HepG2 (cell line): ENCODE results near the gene ACSL6. TPM values are rescaled to one million over a fixed set of nuclear protein-coding genes. Genes with fewer than 3 reads are reported as not detected.

Experiments
- GFI1 ChIP-seq: sonication (generic); formaldehyde crosslinking; IDR thresholded peaks from 2 replicates; pipeline ENCODE4 v1.5.0; 2020; ENCODE audit warnings: missing genetic modification reagents, mild to moderate bottlenecking, borderline replicate concordance
- GPN1 ChIP-seq: sonication (generic); formaldehyde crosslinking; IDR thresholded peaks from 2 replicates; pipeline ENCODE4 v1.5.1; 2020; ENCODE audit warnings: missing genetic modification reagents, borderline replicate concordance
- MLLT10 ChIP-seq: sonication (generic); formaldehyde crosslinking; IDR thresholded peaks from 2 replicates; pipeline ENCODE4 v1.4.0; 2020; ENCODE audit warnings: missing genetic modification reagents
- NFKBIZ ChIP-seq: IDR thresholded peaks from 2 replicates; pipeline ENCODE4 v1.6.1; 2018; ENCODE audit warnings: missing genetic modification reagents, missing compliant biosample characterization
- RELA ChIP-seq: sonication (generic); formaldehyde crosslinking; IDR thresholded peaks from 2 replicates; pipeline ENCODE4 v1.4.0; 2020; ENCODE audit warnings: missing genetic modification reagents
- SMYD3 ChIP-seq: sonication (generic); formaldehyde crosslinking; IDR thresholded peaks from 2 replicates; pipeline ENCODE4 v1.8.1; 2023; ENCODE audit warnings: mild to moderate bottlenecking, missing genetic modification reagents
- STAG1 ChIP-seq: sonication (generic); formaldehyde crosslinking; IDR thresholded peaks from 2 replicates; pipeline ENCODE4 v1.4.0; 2020; ENCODE audit warnings: missing genetic modification reagents
- SYNCRIP ChIP-seq: fragments of 200-400 bp; formaldehyde crosslinking; IDR thresholded peaks from 2 replicates; pipeline ENCODE4 v1.6.1; 2018; ENCODE audit warnings: mild to moderate bottlenecking, low read depth, low read length; ENCODE audit not compliant: insufficient read depth
- TRIM24 ChIP-seq: sonication (generic); formaldehyde crosslinking; IDR thresholded peaks from 2 replicates; pipeline ENCODE4 v1.8.0; 2022; ENCODE audit warnings: mild to moderate bottlenecking, missing genetic modification reagents
- ZBTB7B ChIP-seq: sonication (generic); formaldehyde crosslinking; IDR thresholded peaks from 2 replicates; pipeline ENCODE4 v1.4.0; 2020; ENCODE audit warnings: missing genetic modification reagents
- ZNF136 ChIP-seq: sonication (generic); formaldehyde crosslinking; IDR thresholded peaks from 2 replicates; pipeline ENCODE4 v1.8.1; 2022; ENCODE audit warnings: low read depth, mild to moderate bottlenecking, moderate library complexity, missing genetic modification reagents
- ZNF230 ChIP-seq: sonication (generic); formaldehyde crosslinking; IDR thresholded peaks from 2 replicates; pipeline ENCODE4 v1.4.0; 2020; ENCODE audit warnings: mild to moderate bottlenecking, missing genetic modification reagents
- ZNF253 ChIP-seq: sonication (generic); formaldehyde crosslinking; IDR thresholded peaks from 2 replicates; pipeline ENCODE4 v1.8.0; 2022; ENCODE audit warnings: mild to moderate bottlenecking, missing genetic modification reagents, borderline replicate concordance
- ZNF678 ChIP-seq: sonication (generic); formaldehyde crosslinking; IDR thresholded peaks from 2 replicates; pipeline ENCODE4 v1.4.0; 2020; ENCODE audit warnings: mild to moderate bottlenecking, missing genetic modification reagents
- polyA plus RNA-seq, 8 experiments: library from polyadenylated mRNA; depleted of rRNA in 3 of 8; stranded (reverse) in 7 of 8; unstranded in 1 of 8; fragments of >200 nt; fragmentation: Illumina TruSeq in 4 of 8; extraction: Trizol in 4 of 8; gene quantifications; 2 replicates each; pipeline versions ENCODE4 v1.2.1 to v1.2.3, GENCODE V29; 2011 to 2016; ENCODE audit warnings: low read depth in 4 of 8, missing spikeins in 1 of 8, mixed read lengths in 1 of 8; ENCODE audit not compliant: insufficient read depth in 1 of 8
- total RNA-seq, 5 experiments: library from RNA; depleted of rRNA; stranded (reverse); fragments of >200 nt; fragmentation: Illumina TruSeq; extraction: Trizol; gene quantifications; 2 replicates each; pipeline ENCODE4 v1.2.3, GENCODE V29; 2016; ENCODE audit warnings: low read depth in 1 of 5
- TF ChIP-seq, protein P1 (sequence below): sonication (generic); formaldehyde crosslinking; IDR thresholded peaks from 2 replicates; pipeline ENCODE4 v1.4.0; 2020; ENCODE audit warnings: mild to moderate bottlenecking, missing genetic modification reagents
- TF ChIP-seq, protein P2 (sequence below): sonication (generic); formaldehyde crosslinking; IDR thresholded peaks from 2 replicates; pipeline ENCODE4 v1.5.0; 2020; ENCODE audit warnings: mild to moderate bottlenecking, missing genetic modification reagents, borderline replicate concordance
- TF ChIP-seq, protein P3 (sequence below): sonication (generic); formaldehyde crosslinking; conservative IDR thresholded peaks from 2 replicates; pipeline ENCODE4 v1.5.0; 2020; ENCODE audit warnings: missing genetic modification reagents
- TF ChIP-seq, protein P4 (sequence below): sonication (generic); formaldehyde crosslinking; IDR thresholded peaks from 2 replicates; pipeline ENCODE4 v1.5.0; 2020; ENCODE audit warnings: mild to moderate bottlenecking, missing genetic modification reagents
- TF ChIP-seq, protein P5 (sequence below): sonication (generic); formaldehyde crosslinking; IDR thresholded peaks from 2 replicates; pipeline ENCODE4 v1.4.0; 2020; ENCODE audit warnings: missing genetic modification reagents, mild to moderate bottlenecking, borderline replicate concordance

ACSL6 gene
- total and polyA plus RNA-seq, 2 of the 13 experiments (the other 11 are each of a cell fraction or from before 2014, with no cell fraction given): 3.7 to 3.8 TPM

DNA sequence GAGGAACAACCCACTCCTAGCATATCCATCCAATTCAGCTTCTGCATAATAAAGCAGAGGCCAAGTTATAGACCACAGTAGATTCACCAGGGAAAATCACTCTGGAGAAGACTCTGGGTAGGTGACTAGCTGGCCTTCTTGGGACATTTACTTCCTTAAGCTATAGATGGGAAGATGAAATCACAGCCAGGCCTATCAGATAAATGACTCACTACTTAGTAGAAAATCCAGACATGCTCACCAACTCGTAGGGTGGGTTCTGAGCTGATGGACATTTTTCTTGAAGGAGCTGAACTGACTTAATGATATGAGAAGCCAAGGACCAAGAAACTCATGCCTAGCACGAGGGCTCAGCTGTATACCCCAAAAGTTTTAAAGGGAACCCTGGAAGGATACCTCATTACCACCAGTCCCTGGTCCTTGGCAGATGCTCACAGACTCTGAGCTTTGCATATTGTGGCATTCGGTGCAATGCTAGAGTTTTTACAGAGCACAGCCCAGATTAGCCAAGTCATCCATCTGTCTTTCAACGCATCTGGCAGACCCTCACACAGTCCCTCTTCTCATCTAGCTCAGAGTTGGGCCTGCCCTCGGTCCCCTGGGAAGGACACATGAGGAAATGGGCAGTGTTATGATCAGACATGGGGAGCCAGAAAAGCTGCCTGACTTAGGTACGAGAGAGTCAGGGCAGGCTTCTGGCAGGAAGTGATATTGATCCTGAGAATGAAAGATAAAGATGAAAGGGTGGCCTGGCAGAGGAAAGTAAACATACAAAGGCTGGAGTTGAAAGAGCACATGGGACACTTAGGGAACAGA is 15.0 kb downstream of the ACSL6 start (continued):
- TF ChIP-seq, protein P1, sequence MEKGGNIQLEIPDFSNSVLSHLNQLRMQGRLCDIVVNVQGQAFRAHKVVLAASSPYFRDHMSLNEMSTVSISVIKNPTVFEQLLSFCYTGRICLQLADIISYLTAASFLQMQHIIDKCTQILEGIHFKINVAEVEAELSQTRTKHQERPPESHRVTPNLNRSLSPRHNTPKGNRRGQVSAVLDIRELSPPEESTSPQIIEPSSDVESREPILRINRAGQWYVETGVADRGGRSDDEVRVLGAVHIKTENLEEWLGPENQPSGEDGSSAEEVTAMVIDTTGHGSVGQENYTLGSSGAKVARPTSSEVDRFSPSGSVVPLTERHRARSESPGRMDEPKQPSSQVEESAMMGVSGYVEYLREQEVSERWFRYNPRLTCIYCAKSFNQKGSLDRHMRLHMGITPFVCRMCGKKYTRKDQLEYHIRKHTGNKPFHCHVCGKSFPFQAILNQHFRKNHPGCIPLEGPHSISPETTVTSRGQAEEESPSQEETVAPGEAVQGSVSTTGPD (CRISPR knock-in tag): peak; percentile 85; the same call in 1 of the 2 replicates
- TF ChIP-seq MLLT10 (no peak), GPN1 (CRISPR knock-in tag) (no peak), SYNCRIP (no peak), NFKBIZ (peak; percentile 52; the same call in 1 of the 2 replicates), RELA (no peak), GFI1 (peak; percentile 84), ZNF230 (no peak; the same call in 1 of the 2 replicates), ZNF678 (CRISPR knock-in tag) (no peak; the same call in 1 of the 2 replicates), STAG1 (CRISPR knock-in tag) (peak; percentile 30; the same call in 1 of the 2 replicates), ZBTB7B (CRISPR knock-in tag) (peak; percentile 89), TRIM24 (CRISPR knock-in tag) (no peak; the same call in 1 of the 2 replicates), ZNF136 (CRISPR knock-in tag) (no peak), SMYD3 (CRISPR knock-in tag) (no peak), ZNF253 (CRISPR knock-in tag) (no peak)
- TF ChIP-seq, protein P2, sequence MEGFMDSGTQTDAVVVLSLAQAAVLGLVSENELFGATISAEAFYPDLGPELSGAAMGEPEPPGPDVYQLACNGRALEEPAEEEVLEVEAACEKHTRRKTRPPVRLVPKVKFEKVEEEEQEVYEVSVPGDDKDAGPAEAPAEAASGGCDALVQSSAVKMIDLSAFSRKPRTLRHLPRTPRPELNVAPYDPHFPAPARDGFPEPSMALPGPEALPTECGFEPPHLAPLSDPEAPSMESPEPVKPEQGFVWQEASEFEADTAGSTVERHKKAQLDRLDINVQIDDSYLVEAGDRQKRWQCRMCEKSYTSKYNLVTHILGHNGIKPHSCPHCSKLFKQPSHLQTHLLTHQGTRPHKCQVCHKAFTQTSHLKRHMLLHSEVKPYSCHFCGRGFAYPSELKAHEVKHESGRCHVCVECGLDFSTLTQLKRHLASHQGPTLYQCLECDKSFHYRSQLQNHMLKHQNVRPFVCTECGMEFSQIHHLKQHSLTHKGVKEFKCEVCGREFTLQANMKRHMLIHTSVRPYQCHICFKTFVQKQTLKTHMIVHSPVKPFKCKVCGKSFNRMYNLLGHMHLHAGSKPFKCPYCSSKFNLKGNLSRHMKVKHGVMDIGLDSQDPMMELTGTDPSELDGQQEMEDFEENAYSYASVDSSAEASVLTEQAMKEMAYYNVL (CRISPR knock-in tag): peak; percentile 83; the same call in 1 of the 2 replicates
- TF ChIP-seq, protein P3, sequence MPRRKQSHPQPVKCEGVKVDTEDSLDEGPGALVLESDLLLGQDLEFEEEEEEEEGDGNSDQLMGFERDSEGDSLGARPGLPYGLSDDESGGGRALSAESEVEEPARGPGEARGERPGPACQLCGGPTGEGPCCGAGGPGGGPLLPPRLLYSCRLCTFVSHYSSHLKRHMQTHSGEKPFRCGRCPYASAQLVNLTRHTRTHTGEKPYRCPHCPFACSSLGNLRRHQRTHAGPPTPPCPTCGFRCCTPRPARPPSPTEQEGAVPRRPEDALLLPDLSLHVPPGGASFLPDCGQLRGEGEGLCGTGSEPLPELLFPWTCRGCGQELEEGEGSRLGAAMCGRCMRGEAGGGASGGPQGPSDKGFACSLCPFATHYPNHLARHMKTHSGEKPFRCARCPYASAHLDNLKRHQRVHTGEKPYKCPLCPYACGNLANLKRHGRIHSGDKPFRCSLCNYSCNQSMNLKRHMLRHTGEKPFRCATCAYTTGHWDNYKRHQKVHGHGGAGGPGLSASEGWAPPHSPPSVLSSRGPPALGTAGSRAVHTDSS (CRISPR knock-in tag): no peak
- TF ChIP-seq, protein P4, sequence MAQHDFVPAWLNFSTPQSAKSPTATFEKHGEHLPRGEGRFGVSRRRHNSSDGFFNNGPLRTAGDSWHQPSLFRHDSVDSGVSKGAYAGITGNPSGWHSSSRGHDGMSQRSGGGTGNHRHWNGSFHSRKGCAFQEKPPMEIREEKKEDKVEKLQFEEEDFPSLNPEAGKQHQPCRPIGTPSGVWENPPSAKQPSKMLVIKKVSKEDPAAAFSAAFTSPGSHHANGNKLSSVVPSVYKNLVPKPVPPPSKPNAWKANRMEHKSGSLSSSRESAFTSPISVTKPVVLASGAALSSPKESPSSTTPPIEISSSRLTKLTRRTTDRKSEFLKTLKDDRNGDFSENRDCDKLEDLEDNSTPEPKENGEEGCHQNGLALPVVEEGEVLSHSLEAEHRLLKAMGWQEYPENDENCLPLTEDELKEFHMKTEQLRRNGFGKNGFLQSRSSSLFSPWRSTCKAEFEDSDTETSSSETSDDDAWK (CRISPR knock-in tag): no peak
- TF ChIP-seq, protein P5, sequence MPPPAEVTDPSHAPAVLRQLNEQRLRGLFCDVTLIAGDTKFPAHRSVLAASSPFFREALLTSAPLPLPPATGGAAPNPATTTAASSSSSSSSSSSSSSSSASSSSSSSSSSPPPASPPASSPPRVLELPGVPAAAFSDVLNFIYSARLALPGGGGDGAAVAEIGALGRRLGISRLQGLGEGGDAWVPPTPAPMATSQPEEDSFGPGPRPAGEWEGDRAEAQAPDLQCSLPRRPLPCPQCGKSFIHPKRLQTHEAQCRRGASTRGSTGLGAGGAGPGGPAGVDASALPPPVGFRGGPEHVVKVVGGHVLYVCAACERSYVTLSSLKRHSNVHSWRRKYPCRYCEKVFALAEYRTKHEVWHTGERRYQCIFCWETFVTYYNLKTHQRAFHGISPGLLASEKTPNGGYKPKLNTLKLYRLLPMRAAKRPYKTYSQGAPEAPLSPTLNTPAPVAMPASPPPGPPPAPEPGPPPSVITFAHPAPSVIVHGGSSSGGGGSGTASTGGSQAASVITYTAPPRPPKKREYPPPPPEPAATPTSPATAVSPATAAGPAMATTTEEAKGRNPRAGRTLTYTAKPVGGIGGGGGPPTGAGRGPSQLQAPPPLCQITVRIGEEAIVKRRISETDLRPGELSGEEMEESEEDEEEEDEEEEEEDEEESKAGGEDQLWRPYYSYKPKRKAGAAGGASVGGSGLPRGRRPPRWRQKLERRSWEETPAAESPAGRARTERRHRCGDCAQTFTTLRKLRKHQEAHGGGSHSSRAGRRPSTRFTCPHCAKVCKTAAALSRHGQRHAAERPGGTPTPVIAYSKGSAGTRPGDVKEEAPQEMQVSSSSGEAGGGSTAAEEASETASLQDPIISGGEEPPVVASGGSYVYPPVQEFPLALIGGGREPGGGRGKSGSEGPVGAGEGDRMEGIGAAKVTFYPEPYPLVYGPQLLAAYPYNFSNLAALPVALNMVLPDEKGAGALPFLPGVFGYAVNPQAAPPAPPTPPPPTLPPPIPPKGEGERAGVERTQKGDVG (CRISPR knock-in tag): no peak
